ENCODE data around the gene OCRL. TPM values are rescaled to one million over a fixed set of nuclear protein-coding genes. Genes with fewer than 3 reads are reported as not detected.

OCRL gene
- total and polyA plus RNA-seq, 2 of the 13 experiments (the other 11 are each of a cell fraction or from before 2014, with no cell fraction given), result 13.4 to 32.0 TPM

DNA sequence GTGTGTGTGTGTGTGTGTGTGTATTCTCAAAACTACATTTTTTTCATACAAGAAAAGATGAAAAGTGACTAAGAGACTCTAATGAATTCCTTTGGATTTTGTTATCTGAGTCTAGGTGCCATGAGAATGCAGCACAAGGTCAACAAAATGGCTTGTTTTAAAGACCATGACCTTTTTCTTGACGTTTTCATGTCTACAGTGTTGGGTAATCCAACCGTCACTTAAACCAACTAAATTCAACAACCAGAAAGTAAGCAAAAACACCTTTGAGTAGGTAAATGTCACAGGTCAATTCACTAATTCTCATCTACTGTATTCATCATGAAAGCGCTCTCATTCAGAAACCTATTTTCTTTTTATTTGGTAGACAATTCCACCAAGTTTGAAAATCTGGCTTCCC is 19.9 kb upstream of the OCRL start (continued):
- TF ChIP-seq HNRNPK (IDR thresholded peaks at IDR 0.05; ENCODE audit: low read depth, low read length, poor library complexity, severe bottlenecking) (no peak), TFAP4 (IDR thresholded peaks at IDR 0.05; ENCODE audit: borderline replicate concordance, low read depth) (no peak), SIX4 (CRISPR knock-in tag; IDR thresholded peaks at IDR 0.05) (no peak), RBFOX2 (IDR thresholded peaks at IDR 0.05; ENCODE audit: low read depth, low read length) (0 out of 2 replicates have a peak, but pooled peaks have one; percentile 20), ELF3 (CRISPR knock-in tag; IDR thresholded peaks at IDR 0.05) (no peak), STAG1 (CRISPR knock-in tag; IDR thresholded peaks at IDR 0.05) (no peak), NR2F2 (IDR thresholded peaks at IDR 0.05; ENCODE audit: borderline replicate concordance, low read depth) (peak; percentile 61; the same call in 1 of the 2 replicates), SP5 (CRISPR knock-in tag; IDR thresholded peaks at IDR 0.05; ENCODE audit: borderline replicate concordance, low read depth) (no peak), ZBTB33 (CRISPR knock-in tag; IDR thresholded peaks at IDR 0.05) (no peak), HOXA3 (CRISPR knock-in tag; IDR thresholded peaks at IDR 0.05) (no peak), ZFX (CRISPR knock-in tag; IDR thresholded peaks at IDR 0.05; ENCODE audit: low read depth) (no peak), CERS6 (CRISPR knock-in tag; IDR thresholded peaks at IDR 0.05) (no peak), ZNF557 (CRISPR knock-in tag; IDR thresholded peaks at IDR 0.05) (no peak), PAXIP1 (CRISPR knock-in tag; conservative IDR thresholded peaks at IDR 0.05) (peak; percentile 28; the same call in 1 of the 2 replicates), FOXA3 (CRISPR knock-in tag; IDR thresholded peaks at IDR 0.05) (peak; percentile 27; the same call in 1 of the 2 replicates)
- TF ChIP-seq, protein P1, sequence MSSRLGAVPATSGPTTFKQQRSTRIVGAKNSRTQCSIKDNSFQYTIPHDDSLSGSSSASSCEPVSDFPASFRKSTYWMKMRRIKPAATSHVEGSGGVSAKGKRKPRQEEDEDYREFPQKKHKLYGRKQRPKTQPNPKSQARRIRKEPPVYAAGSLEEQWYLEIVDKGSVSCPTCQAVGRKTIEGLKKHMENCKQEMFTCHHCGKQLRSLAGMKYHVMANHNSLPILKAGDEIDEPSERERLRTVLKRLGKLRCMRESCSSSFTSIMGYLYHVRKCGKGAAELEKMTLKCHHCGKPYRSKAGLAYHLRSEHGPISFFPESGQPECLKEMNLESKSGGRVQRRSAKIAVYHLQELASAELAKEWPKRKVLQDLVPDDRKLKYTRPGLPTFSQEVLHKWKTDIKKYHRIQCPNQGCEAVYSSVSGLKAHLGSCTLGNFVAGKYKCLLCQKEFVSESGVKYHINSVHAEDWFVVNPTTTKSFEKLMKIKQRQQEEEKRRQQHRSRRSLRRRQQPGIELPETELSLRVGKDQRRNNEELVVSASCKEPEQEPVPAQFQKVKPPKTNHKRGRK (CRISPR knock-in tag; IDR thresholded peaks at IDR 0.05), result no peak
- TF ChIP-seq, protein P2, sequence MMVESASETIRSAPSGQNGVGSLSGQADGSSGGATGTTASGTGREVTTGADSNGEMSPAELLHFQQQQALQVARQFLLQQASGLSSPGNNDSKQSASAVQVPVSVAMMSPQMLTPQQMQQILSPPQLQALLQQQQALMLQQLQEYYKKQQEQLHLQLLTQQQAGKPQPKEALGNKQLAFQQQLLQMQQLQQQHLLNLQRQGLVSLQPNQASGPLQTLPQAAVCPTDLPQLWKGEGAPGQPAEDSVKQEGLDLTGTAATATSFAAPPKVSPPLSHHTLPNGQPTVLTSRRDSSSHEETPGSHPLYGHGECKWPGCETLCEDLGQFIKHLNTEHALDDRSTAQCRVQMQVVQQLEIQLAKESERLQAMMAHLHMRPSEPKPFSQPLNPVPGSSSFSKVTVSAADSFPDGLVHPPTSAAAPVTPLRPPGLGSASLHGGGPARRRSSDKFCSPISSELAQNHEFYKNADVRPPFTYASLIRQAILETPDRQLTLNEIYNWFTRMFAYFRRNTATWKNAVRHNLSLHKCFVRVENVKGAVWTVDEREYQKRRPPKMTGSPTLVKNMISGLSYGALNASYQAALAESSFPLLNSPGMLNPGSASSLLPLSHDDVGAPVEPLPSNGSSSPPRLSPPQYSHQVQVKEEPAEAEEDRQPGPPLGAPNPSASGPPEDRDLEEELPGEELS (CRISPR knock-in tag; IDR thresholded peaks at IDR 0.05), result 0 out of 2 replicates have a peak, but pooled peaks have one; percentile 29
- TF ChIP-seq, protein P3, sequence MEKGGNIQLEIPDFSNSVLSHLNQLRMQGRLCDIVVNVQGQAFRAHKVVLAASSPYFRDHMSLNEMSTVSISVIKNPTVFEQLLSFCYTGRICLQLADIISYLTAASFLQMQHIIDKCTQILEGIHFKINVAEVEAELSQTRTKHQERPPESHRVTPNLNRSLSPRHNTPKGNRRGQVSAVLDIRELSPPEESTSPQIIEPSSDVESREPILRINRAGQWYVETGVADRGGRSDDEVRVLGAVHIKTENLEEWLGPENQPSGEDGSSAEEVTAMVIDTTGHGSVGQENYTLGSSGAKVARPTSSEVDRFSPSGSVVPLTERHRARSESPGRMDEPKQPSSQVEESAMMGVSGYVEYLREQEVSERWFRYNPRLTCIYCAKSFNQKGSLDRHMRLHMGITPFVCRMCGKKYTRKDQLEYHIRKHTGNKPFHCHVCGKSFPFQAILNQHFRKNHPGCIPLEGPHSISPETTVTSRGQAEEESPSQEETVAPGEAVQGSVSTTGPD (CRISPR knock-in tag; IDR thresholded peaks at IDR 0.05), result no peak

Data from HepG2 (cell line).